Measurements from ENCODE around the gene GNRH2.
"Not testable (repeated sequence)": the region's sequence is repeated elsewhere in the genome, so short reads cannot be mapped to it uniquely, and the experiment has no call there.

Gene GNRH2

GRCh38 chr20:3014662-3015061 lies 28.8 kb upstream of the GNRH2 start:
- no peak overlapping the region for H3K27ac ChIP-seq
- H3K27me3 ChIP-seq = no peaks in the 10 kb centered on the region
- no peak overlapping the region for H3K9ac ChIP-seq
- H3K9me3 ChIP-seq (replicated peaks in 1 of 11) = peaks cover 11 to 30% (median 20%) of the 10 kb centered on the region in 11 experiments; a peak in 21 of 22 replicates
- no peak overlapping the region for H3K4me3 ChIP-seq
- peaks cover 61 to 86% (median 73%) of the 10 kb centered on the region in 11 experiments for H3K36me3 ChIP-seq
- no peaks in the 10 kb centered on the region; a peak in 1 of 22 replicates for H4K20me1 ChIP-seq
- H3K4me2 ChIP-seq = no peak overlapping the region
- H3K4me1 ChIP-seq = no peaks in the 10 kb centered on the region
- no peak for TF ChIP-seq Cebpa-rat (IDR thresholded peaks at IDR 0.05)

GRCh38 chr20:3015302-3015701 lies 28.1 kb upstream of the GNRH2 start:
- peaks cover 57 to 81% (median 68%) of the 10 kb centered on the region in 11 experiments for H3K36me3 ChIP-seq
- H4K20me1 ChIP-seq, H3K4me2 ChIP-seq, H3K27ac ChIP-seq, H3K9ac ChIP-seq, H3K4me3 ChIP-seq, H3K27me3 ChIP-seq, H3K4me1 ChIP-seq: not testable (repeated sequence)
- peaks cover 11 to 30% (median 20%) of the 10 kb centered on the region in 11 experiments; a peak in 21 of 22 replicates for H3K9me3 ChIP-seq (replicated peaks in 1 of 11)

GRCh38 chr20:3021327-3021726 lies 22.1 kb upstream of the GNRH2 start:
- no peak overlapping the region for H3K4me3 ChIP-seq
- H3K9me3 ChIP-seq (replicated peaks in 1 of 11) = peaks cover 11 to 26% (median 16%) of the 10 kb centered on the region in 11 experiments; a peak in 21 of 22 replicates
- H3K27ac ChIP-seq = no peak overlapping the region
- no peak overlapping the region; a peak in 1 of 22 replicates for H3K9ac ChIP-seq
- H3K27me3 ChIP-seq = no peaks in the 10 kb centered on the region
- peaks cover 68 to 84% (median 77%) of the 10 kb centered on the region in 11 experiments for H3K36me3 ChIP-seq
- H3K4me2 ChIP-seq = peak overlapping the region in 5 of 11 experiments; percentile 9 to 63 (median 53); a peak in 8 of 22 replicates
- H3K4me1 ChIP-seq = peaks cover 0 to 16% (median 10%) of the 10 kb centered on the region in 10 experiments; a peak in 9 of 20 replicates
- peaks cover 0 to 7% (median 0%) of the 10 kb centered on the region in 11 experiments; a peak in 1 of 22 replicates for H4K20me1 ChIP-seq
- no peak for TF ChIP-seq Cebpa-rat (IDR thresholded peaks at IDR 0.05)

- Histone ChIP-seq H4K20me1 (peaks cover 0 to 7% (median 0%) of the 10 kb centered on the region in 11 experiments; a peak in 1 of 22 replicates), H3K4me1 (peaks cover 0 to 16% (median 10%) of the 10 kb centered on the region in 10 experiments; a peak in 9 of 20 replicates), H3K4me2 (peak overlapping the region in 4 of 11 experiments; percentile 48 to 63 (median 54); a peak in 7 of 22 replicates), H3K27me3 (no peaks in the 10 kb centered on the region), H3K36me3 (peaks cover 68 to 84% (median 77%) of the 10 kb centered on the region in 11 experiments), H3K4me3 (no peak overlapping the region), H3K27ac (no peak overlapping the region), H3K9ac (no peak overlapping the region; a peak in 1 of 22 replicates), H3K9me3 (replicated peaks in 1 of 11) (peaks cover 10 to 22% (median 13%) of the 10 kb centered on the region in 11 experiments; a peak in 21 of 22 replicates)
- no peak for TF ChIP-seq Cebpa-rat (IDR thresholded peaks at IDR 0.05)
Observed at GRCh38 chr20:3021777-3022176, 21.6 kb upstream of the GNRH2 start.

- not testable (repeated sequence) for H3K4me3 ChIP-seq, H3K9ac ChIP-seq, H3K4me2 ChIP-seq, H3K27ac ChIP-seq, H3K27me3 ChIP-seq
- H3K4me1 ChIP-seq = peaks cover 0 to 16% (median 10%) of the 10 kb centered on the region in 10 experiments; a peak in 9 of 20 replicates
- H4K20me1 ChIP-seq = peaks cover 0 to 13% (median 0%) of the 10 kb centered on the region in 11 experiments; a peak in 3 of 22 replicates
- H3K36me3 ChIP-seq = peaks cover 68 to 84% (median 77%) of the 10 kb centered on the region in 11 experiments
- peaks cover 2 to 11% (median 3%) of the 10 kb centered on the region in 11 experiments; a peak in 21 of 22 replicates for H3K9me3 ChIP-seq (replicated peaks in 1 of 11)
Observed at GRCh38 chr20:3022559-3023490, 20.6 kb upstream of the GNRH2 start.

GRCh38 chr20:3027987-3028386 lies 15.4 kb upstream of the GNRH2 start:
- TF ChIP-seq Cebpa-rat (IDR thresholded peaks at IDR 0.05) = no peak
- Histone ChIP-seq H3K36me3 (peaks cover 91 to 100% (median 98%) of the 10 kb centered on the region in 11 experiments), H4K20me1 (peaks cover 0 to 13% (median 0%) of the 10 kb centered on the region in 11 experiments; a peak in 3 of 22 replicates), H3K9ac (no peak overlapping the region), H3K4me3 (no peak overlapping the region), H3K9me3 (replicated peaks in 1 of 11) (no peaks in the 10 kb centered on the region), H3K27me3 (no peaks in the 10 kb centered on the region), H3K27ac (no peak overlapping the region), H3K4me1 (no peaks in the 10 kb centered on the region), H3K4me2 (no peak overlapping the region)

GRCh38 chr20:3031524-3032147 lies 11.8 kb upstream of the GNRH2 start:
- no peak overlapping the region for H3K4me3 ChIP-seq
- H3K4me2 ChIP-seq = no peak overlapping the region
- no peak overlapping the region for H3K27ac ChIP-seq
- TF ChIP-seq Cebpa-rat (IDR thresholded peaks at IDR 0.05) = no peak
- H3K9me3 ChIP-seq (replicated peaks in 1 of 11) = no peaks in the 10 kb centered on the region
- peaks cover 91 to 100% (median 99%) of the 10 kb centered on the region in 11 experiments for H3K36me3 ChIP-seq
- no peaks in the 10 kb centered on the region for H3K27me3 ChIP-seq
- peaks cover 0 to 20% (median 0%) of the 10 kb centered on the region in 11 experiments; a peak in 3 of 22 replicates for H4K20me1 ChIP-seq
- no peak overlapping the region for H3K9ac ChIP-seq
- H3K4me1 ChIP-seq = no peaks in the 10 kb centered on the region

GRCh38 chr20:3032624-3033023 lies 10.8 kb upstream of the GNRH2 start:
- no peaks in the 10 kb centered on the region for H3K4me1 ChIP-seq
- H3K4me2 ChIP-seq = no peak overlapping the region
- no peaks in the 10 kb centered on the region for H3K27me3 ChIP-seq
- H3K27ac ChIP-seq = no peak overlapping the region
- peaks cover 91 to 100% (median 99%) of the 10 kb centered on the region in 11 experiments for H3K36me3 ChIP-seq
- peaks cover 0 to 19% (median 0%) of the 10 kb centered on the region in 11 experiments; a peak in 4 of 22 replicates for H4K20me1 ChIP-seq
- no peak overlapping the region for H3K4me3 ChIP-seq
- no peak overlapping the region for H3K9ac ChIP-seq
- no peak for TF ChIP-seq Cebpa-rat (IDR thresholded peaks at IDR 0.05)
- no peaks in the 10 kb centered on the region for H3K9me3 ChIP-seq (replicated peaks in 1 of 11)

GRCh38 chr20:3037654-3038053 lies 5.8 kb upstream of the GNRH2 start:
- Histone ChIP-seq H3K4me1 (no peaks in the 10 kb centered on the region), H3K27me3 (no peaks in the 10 kb centered on the region), H4K20me1 (peaks cover 0 to 19% (median 0%) of the 10 kb centered on the region in 11 experiments; a peak in 2 of 22 replicates), H3K4me3 (no peak overlapping the region), H3K4me2 (no peak overlapping the region), H3K9ac (no peak overlapping the region), H3K36me3 (peaks cover 80 to 100% (median 86%) of the 10 kb centered on the region in 11 experiments), H3K9me3 (replicated peaks in 1 of 11) (no peaks in the 10 kb centered on the region), H3K27ac (no peak overlapping the region)
- no peak for TF ChIP-seq Cebpa-rat (IDR thresholded peaks at IDR 0.05)

Data from BLaER1 treated with 17β-estradiol and CSF1 and Interleukin-3, amounts not matched to agents 10 nM and 100 nM (cell line).